GM19099 (cell line): Measurements from ENCODE around the gene PRSS21.

ENCODE experiments used
- POLR2A ChIP-seq: IDR thresholded peaks from 3 replicates; pipeline ENCODE4 v1.6.1; 2011; ENCODE audit warnings: low read depth; ENCODE audit not compliant: insufficient read length; ENCODE audit errors: extremely low read depth

Gene PRSS21

DNA sequence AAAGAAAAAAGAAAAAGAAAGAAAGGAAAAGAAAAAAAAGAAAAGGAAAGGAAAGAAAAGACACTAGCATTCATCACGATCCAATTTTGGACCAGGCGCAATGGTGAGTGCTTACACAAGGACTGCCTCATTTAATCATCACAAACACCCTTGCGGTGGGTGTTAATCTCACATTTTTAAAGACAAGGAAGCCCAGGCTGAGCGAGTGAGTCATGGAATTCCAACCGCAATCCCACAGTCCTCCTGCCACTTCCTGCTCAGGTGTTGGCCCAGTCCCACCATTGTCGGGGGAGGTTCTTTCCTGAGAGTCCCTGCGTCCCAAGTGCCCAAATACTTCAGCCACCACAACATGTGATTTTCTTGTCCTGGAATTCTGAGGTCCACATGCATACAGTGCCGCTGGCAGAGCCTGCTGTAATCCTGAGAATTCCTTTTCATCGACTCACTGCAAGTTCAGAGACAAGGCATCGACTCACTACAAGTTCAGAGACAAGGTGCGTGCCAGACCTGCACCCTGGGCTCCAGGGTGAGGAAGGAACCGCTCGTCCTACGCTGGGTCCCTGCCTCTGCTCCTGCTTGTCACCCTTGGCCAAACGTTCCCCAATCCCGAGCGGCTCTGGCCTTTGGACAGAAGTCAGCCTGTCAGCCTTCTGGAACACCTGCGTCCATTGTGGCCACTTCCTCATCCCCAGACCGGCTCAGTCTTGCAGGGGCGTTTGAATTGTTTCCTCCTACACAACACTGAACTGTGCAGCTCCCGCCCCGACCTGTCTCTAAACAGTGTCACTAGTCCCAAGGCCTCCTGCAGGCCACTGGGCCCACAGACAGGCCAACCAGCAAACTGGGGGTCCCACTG, 18.8 kb downstream of the PRSS21 start:
- no peak for TF ChIP-seq POLR2A

GRCh38 chr16:2836646-2837508, 19.8 kb downstream of the PRSS21 start:
- TF ChIP-seq POLR2A: no peak

GRCh38 chr16:2838928-2839327, 21.9 kb downstream of the PRSS21 start:
- no peak for TF ChIP-seq POLR2A

GRCh38 chr16:2839650-2840450, 22.8 kb downstream of the PRSS21 start:
- no peak for TF ChIP-seq POLR2A

- TF ChIP-seq POLR2A: no peak
These were observed 23.9 kb downstream of the PRSS21 start for GRCh38 chr16:2840914-2841313.

DNA sequence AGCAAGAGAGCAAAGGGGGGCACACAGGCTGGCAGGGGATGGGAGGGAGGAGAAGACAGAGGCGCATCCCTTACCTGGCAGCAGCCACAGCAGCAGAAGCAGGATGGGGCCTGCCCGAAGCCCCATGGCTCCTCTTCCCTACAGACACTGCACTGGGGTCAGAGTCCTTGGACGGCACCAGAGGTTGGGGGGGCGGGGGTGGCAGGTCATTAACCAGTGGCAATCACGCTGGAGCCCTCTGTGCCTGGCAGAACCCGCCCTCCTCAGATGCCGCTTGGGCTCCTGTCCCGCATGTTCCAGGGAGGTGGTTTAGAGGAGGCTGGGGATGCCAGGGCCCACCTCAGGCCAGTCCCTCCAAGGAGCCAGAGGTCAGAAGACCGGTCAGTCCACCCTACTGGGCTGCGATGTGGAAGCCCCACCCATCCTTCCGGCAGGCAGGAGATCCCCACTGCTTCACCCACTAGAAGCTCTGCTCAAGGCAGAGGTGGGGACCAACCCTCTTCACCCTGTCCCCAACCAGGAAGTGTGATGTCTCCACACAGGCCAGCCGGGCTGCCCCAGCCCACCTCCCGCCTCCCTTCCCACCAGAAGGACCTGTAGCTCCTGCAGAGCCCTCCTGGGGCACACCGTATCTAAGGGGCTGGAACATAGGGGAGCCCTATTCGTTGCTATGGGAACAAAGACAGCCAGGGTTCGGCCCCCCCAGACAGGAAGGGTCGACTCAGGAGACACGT, 24.7 kb downstream of the PRSS21 start:
- no peak for TF ChIP-seq POLR2A

DNA sequence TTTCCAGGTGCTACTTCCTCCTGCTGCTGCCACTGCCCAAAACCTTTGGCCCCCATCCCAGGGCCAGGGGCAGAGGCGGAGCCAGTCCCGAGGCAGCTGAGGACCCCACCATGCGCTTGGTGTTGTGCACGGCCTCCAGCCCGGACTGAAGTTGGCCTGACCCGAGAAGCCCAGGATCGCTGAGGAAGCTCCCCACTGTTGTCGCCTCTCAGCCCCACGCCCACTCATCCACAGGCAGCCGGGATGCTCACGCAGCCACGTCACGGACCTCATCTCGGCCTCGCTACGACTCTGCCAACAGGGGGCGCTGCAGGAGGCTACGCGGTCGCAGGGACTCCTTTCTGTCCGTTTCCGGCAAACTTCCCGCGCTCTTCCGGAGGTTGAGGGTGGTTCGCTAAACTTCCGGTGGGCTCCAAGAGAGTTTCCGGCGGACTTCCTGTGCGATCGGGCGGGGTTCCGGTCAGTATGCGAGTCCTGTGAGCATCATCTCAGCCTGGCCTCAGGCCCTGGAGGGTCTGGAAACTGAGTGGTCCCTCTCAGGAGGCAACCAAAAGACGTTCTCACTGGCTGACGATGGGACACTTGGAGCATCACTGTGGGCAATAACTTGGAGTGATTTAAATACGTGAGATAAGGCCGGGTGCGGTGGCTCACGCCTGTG, 25.4 kb downstream of the PRSS21 start:
- peak; percentile 11 for TF ChIP-seq POLR2A

- TF ChIP-seq POLR2A: no peak
These were observed 26.5 kb downstream of the PRSS21 start for GRCh38 chr16:2843526-2843925.

DNA sequence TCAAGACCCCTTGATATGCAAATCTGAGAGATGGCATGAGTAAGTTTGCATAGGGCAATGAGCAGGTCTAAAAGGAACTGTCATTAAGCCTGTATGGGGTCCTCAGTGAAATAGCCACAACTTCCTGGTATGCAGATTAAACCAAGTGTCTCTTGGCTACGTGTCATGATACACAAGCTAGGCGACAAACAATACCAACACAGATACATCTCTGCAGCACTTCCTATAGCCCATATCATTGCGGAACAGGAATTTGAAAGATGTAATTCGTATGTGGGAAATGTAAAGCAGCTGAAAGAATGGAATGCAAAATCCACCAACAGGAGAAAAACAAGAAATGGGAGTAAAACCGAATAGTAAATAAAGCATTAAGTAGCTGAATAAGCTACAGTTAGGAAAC, 28.1 kb downstream of the PRSS21 start:
- no peak for TF ChIP-seq POLR2A

DNA sequence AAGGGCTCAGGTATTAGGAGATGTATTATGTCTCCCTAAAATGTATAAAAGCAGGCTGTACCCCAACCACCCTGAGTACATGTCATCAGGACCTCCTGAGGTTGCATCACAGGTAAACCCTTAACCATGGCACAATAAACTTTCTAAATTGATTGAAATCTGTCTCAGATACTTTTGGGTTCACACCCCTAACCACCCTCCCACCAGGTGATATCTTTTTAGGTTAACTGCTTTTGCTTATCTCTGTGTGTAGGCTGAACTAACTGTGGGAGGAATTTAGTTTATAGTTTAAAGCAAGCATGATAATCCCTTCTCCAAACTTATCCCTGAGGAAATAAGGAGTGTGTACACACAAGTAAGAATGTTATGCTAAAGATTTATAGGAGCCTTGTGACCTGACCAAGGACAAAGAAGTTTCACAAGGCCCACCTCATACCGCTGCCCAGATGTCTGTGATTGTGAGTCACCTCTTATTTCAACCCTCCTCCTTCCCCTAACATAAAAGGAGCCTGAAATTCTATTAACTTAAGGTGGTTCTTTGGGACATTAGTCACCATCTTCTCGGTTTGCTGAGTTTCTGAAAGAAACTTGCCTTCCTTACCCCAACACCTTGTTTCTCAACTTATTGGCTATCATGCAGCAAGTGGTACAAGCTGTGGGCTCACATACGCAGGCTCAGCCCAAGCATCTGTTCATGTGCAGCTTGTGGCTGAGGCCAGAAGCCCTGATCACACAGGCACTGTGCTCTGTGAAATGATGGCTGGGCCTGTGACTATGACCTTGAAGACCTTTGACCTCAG, 29.7 kb downstream of the PRSS21 start:
- TF ChIP-seq POLR2A: no peak

- no peak for TF ChIP-seq POLR2A
These were observed 32.1 kb downstream of the PRSS21 start for GRCh38 chr16:2848933-2849725.

DNA sequence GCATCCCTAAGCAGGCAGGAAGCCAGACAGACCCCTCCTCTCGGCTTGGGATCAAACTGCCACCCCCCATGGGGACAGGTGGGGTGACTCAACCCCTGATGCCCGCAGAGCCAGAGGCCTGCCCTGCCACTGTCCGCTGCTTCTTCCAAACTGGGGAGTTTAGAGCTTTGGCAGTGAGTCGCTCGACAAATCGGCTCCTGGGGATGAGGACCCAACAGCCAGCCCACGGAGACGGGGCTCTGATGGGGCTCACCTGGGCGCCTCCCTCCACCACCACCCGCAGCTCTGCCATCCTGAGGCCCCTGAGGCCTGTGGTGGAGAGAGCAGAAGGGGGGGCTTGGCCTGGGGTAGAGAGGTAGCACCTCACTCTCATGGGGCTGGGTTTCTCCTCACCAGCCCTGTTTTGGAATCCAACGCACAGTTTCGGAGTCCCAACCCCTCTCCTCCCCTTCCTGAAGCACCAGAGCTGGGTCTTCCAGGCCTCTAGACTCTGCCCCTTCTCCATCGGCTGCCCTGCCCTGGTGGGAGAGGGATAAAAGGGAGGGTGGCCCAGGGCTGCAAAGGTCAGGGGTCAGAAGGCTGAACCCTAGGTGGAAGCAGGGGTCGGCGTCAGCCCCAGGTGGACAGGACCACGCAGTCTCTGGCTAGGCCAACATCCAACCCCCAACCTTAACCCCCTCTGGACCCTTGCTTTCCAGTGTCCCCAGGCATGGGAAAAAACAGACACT, 35.1 kb downstream of the PRSS21 start:
- no peak for TF ChIP-seq POLR2A
